Measurements from ENCODE around the gene ANKRD52.

Gene ANKRD52

DNA sequence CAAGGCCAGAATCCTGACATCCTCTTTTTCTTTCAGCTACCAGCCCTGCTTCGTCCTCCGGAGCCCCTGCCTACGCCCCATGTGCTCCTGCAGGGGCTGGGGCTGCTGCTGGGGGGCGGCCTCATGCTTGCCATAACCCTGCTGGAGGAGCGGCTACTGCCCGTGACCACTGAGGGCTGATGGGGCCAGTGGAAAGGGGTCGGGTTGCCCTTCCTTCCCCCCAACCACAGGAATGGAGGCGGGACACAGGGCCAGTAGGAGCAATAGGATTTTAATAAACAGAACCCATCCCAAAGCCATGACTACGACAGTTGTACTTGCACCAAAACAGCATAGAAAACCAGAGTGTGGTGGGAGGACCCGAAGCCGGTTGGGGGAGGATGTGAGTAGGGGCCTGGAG is 20.6 kb downstream of the ANKRD52 start:
- no peak overlapping the region for H3K9ac ChIP-seq (ENCODE audit: low read depth, low read length)
- 87% methylated on average over 9 of the region's 11 CpGs for WGBS
- no peak overlapping the region for H3K4me3 ChIP-seq (ENCODE audit: low read length)
- peaks cover 32% of the 10 kb centered on the region for H3K36me3 ChIP-seq (ENCODE audit: insufficient read depth, low read length)
- H3K4me1 ChIP-seq (ENCODE audit: insufficient read depth, low read length) = no peaks in the 10 kb centered on the region
- H3K9me3 ChIP-seq (ENCODE audit: insufficient read depth, low read depth, low read length) = no peaks in the 10 kb centered on the region
- no peaks in the 10 kb centered on the region for H3K27me3 ChIP-seq (ENCODE audit: insufficient read depth, low read length)
- no peak overlapping the region for H3K27ac ChIP-seq (ENCODE audit: low read depth, low read length)

DNA sequence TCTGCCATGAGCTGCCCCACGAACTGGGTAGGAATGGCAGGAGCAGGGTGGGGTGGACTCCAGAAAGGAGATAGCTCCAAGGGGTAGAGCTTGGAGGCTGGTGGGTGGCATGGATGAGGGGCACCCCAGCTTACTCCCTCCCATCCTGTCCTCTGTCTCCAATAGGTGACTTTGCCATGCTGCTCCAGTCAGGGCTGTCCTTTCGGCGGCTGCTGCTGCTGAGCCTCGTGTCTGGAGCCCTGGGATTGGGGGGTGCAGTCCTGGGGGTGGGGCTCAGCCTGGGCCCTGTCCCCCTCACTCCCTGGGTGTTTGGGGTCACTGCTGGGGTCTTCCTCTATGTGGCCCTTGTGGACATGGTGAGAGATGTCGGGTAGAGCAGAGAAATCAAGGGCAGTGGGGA is 21.2 kb downstream of the ANKRD52 start:
- Histone ChIP-seq H3K36me3 (ENCODE audit: insufficient read depth, low read length) (peaks cover 27% of the 10 kb centered on the region), H3K4me1 (ENCODE audit: insufficient read depth, low read length) (no peaks in the 10 kb centered on the region), H3K4me3 (ENCODE audit: low read length) (no peak overlapping the region), H3K27ac (ENCODE audit: low read depth, low read length) (no peak overlapping the region), H3K27me3 (ENCODE audit: insufficient read depth, low read length) (no peaks in the 10 kb centered on the region), H3K9me3 (ENCODE audit: insufficient read depth, low read depth, low read length) (no peaks in the 10 kb centered on the region), H3K9ac (ENCODE audit: low read depth, low read length) (no peak overlapping the region)
- WGBS = 89% methylated on average over 5 of the region's 5 CpGs

DNA sequence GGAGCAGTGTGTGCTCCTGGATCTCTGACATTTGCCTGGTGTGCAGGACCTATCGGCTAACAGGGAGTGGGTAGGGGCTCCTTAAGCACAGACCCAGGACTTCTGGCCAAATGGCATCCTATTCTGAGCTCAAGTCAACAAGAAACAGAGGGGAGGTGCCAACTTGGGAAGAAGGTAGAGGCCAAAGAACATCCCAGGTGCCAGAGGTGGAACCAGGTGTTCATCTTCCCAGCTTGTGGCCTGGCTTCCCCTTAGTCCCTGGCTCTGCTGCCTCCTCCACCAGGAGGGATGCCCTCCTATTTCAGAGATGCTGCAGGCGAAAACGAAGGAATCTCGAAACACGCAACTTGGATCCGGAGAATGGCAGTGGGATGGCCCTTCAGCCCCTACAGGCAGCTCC is 22.1 kb downstream of the ANKRD52 start:
- Histone ChIP-seq H3K27me3 (ENCODE audit: insufficient read depth, low read length) (no peaks in the 10 kb centered on the region), H3K4me3 (ENCODE audit: low read length) (no peak overlapping the region), H3K27ac (ENCODE audit: low read depth, low read length) (no peak overlapping the region), H3K4me1 (ENCODE audit: insufficient read depth, low read length) (no peaks in the 10 kb centered on the region), H3K9me3 (ENCODE audit: insufficient read depth, low read depth, low read length) (no peaks in the 10 kb centered on the region), H3K36me3 (ENCODE audit: insufficient read depth, low read length) (peaks cover 18% of the 10 kb centered on the region), H3K9ac (ENCODE audit: low read depth, low read length) (no peak overlapping the region)
- WGBS = 97% methylated on average over 6 of the region's 6 CpGs

DNA sequence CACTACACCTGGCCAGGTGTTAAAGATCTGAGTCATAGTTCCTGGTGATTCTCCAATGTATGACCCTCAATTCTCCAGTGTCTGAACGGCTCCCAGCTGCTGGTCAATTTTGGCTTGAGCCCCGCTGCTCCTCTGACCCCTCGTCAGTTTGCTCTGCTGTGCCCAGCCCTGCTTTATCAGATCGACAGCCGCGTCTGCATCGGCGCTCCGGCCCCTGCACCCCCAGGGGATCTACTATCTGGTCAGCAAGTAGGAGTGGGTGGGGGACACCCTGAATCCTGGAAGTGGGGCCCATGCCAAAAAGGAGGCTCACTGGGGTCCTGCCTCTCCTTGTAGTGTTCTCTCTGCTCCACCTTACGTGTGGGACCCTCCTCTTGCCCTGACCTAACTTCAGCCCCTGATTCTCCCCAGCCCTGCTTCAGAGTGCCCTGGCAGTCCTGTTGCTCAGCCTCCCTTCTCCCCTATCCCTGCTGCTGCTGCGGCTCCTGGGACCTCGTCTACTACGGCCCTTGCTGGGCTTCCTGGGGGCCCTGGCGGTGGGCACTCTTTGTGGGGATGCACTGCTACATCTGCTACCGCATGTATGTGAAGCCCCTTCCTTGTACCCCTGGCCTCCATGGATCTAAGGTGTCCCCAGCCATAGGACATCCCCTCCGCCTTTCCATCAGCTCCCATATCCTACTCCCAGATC is 23.3 kb downstream of the ANKRD52 start:
- WGBS = 92% methylated on average over 16 of the region's 16 CpGs
- peaks cover 11% of the 10 kb centered on the region; the same call in 1 of the 2 replicates for H3K36me3 ChIP-seq (ENCODE audit: insufficient read depth, low read length)
- H3K9me3 ChIP-seq (ENCODE audit: insufficient read depth, low read depth, low read length) = no peaks in the 10 kb centered on the region
- H3K4me3 ChIP-seq (ENCODE audit: low read length) = no peak overlapping the region
- H3K4me1 ChIP-seq (ENCODE audit: insufficient read depth, low read length) = no peaks in the 10 kb centered on the region; the same call in 1 of the 2 replicates
- no peaks in the 10 kb centered on the region for H3K27me3 ChIP-seq (ENCODE audit: insufficient read depth, low read length)
- no peak overlapping the region for H3K9ac ChIP-seq (ENCODE audit: low read depth, low read length)
- no peak overlapping the region for H3K27ac ChIP-seq (ENCODE audit: low read depth, low read length)

DNA sequence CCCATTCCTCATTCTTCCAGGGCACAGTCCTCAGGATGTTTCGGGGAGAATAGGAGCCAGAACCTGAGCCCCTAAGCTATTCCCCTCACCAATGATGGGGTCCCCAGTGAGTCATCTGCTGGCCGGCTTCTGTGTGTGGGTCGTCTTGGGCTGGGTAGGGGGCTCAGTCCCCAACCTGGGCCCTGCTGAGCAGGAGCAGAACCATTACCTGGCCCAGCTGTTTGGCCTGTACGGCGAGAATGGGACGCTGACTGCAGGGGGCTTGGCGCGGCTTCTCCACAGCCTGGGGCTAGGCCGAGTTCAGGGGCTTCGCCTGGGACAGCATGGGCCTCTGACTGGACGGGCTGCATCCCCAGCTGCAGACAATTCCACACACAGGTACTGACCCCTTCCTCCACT is 27.0 kb downstream of the ANKRD52 start:
- Histone ChIP-seq H3K27ac (ENCODE audit: low read depth, low read length) (no peak overlapping the region), H3K4me1 (ENCODE audit: insufficient read depth, low read length) (no peaks in the 10 kb centered on the region; the same call in 1 of the 2 replicates), H3K27me3 (ENCODE audit: insufficient read depth, low read length) (no peaks in the 10 kb centered on the region), H3K9me3 (ENCODE audit: insufficient read depth, low read depth, low read length) (no peaks in the 10 kb centered on the region), H3K4me3 (ENCODE audit: low read length) (no peak overlapping the region), H3K36me3 (ENCODE audit: insufficient read depth, low read length) (0 out of 2 replicates have a peak, but pooled peaks cover under 1% of the 10 kb centered on the region), H3K9ac (ENCODE audit: low read depth, low read length) (no peak overlapping the region)
- 92% methylated on average over 11 of the region's 11 CpGs for WGBS

DNA sequence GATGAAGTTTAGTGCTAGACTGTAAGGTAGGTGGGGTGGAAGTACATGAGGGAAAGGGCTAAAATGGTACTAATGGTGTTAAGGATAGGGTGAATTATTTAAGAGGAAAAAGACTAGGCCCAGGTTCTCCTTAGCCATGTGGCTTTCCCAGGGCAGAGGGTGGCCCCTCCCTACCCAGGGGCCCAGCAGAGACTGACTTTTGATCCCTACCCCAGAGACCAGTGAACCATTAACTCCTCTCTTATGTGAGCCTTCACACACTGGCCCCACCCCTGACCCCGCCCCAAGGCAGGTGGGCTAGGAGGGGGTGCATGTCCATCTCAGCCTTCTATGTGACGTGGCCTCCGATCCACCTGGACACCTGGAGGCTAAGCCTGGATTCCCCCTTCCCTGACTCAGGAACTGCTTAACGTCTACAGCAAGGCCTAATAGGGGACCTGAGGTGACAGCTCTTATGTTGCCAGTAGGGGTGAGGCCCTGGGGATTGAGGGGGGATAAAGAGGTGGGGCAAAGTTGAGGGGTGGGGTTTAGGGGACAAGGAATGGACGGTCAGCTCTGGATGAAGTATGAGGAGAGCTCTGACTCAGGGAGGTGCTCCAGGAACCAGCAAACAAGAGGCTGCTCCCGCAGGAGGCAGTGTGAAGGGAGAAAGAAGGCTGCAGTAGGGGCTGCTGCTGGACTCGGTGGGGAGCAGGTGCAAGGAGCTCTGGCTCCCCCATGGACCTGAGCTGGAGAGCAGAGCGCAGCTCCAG is 27.6 kb downstream of the ANKRD52 start:
- H3K36me3 ChIP-seq (ENCODE audit: insufficient read depth, low read length) = 0 out of 2 replicates have a peak, but pooled peaks cover 2% of the 10 kb centered on the region
- H3K4me1 ChIP-seq (ENCODE audit: insufficient read depth, low read length) = no peaks in the 10 kb centered on the region; the same call in 1 of the 2 replicates
- no peaks in the 10 kb centered on the region for H3K9me3 ChIP-seq (ENCODE audit: insufficient read depth, low read depth, low read length)
- H3K9ac ChIP-seq (ENCODE audit: low read depth, low read length) = no peak overlapping the region
- no peaks in the 10 kb centered on the region for H3K27me3 ChIP-seq (ENCODE audit: insufficient read depth, low read length)
- H3K27ac ChIP-seq (ENCODE audit: low read depth, low read length) = no peak overlapping the region
- H3K4me3 ChIP-seq (ENCODE audit: low read length) = no peak overlapping the region
- WGBS = 80% methylated on average over 8 of the region's 8 CpGs

DNA sequence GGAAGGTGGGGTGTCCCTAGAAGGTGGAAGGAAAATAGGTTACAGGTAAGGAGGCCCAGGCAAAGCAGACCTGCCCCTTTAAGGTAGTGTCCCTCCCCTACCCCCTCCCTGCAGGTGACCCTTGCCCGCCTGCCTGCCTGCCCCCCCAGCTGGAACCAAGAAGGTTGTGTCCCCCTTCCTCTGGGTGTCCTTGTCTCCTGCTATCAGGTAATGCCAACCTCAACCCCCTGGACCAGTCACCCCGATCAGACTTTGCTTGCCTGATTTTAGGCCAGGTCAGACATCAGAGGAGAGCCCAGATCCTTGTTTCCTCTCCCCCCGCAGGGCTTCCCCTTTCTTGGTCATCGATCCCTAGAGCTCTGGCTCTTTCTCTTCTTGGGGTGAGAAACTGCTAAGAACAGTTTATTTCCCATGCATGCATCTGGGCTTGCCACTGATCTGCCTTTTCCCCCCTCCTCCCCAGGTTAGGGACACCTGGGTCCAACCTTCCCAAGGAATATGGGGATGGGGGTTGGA is 28.2 kb downstream of the ANKRD52 start, which contains the start of gene SLC39A5:
SLC39A5 (plus strand) TSS at position 136 of the 516 bp plus-strand sequence. CDS start 1,224 bp downstream, outside the sequence.
- Histone ChIP-seq H3K27ac (ENCODE audit: low read depth, low read length) (no peak within 1 kb of the TSS), H3K9me3 (ENCODE audit: insufficient read depth, low read depth, low read length) (no peaks in the 10 kb centered on the region)
- 84% methylated on average over 4 of the region's 4 CpGs for WGBS

DNA sequence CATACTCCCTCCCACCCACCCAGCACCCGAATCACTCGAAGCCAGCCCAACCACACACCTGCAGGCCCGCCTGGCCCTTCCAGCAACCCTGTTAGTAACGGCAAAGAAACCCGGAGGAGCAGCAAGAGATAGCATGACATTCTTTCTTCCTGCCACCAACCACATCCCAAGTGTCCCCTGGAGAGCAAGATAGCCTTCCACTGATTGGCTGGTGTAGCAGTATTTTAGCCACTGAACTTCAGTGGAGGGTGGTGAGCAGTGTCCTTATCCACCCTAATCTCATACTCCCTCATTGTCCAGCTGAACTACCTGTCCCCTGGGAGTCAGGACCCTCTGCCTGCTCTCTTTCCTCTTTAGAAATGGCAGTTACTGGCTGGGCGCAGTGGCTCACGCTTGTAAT is 29.1 kb downstream of the ANKRD52 start:
- Histone ChIP-seq H3K9me3 (ENCODE audit: insufficient read depth, low read depth, low read length) (no peaks in the 10 kb centered on the region), H3K27me3 (ENCODE audit: insufficient read depth, low read length) (no peaks in the 10 kb centered on the region), H3K36me3 (ENCODE audit: insufficient read depth, low read length) (0 out of 2 replicates have a peak, but pooled peaks cover 2% of the 10 kb centered on the region), H3K27ac (ENCODE audit: low read depth, low read length) (no peak overlapping the region), H3K4me3 (ENCODE audit: low read length) (no peak overlapping the region), H3K4me1 (ENCODE audit: insufficient read depth, low read length) (no peaks in the 10 kb centered on the region; the same call in 1 of the 2 replicates), H3K9ac (ENCODE audit: low read depth, low read length) (no peak overlapping the region)
- WGBS = 90% methylated on average over 7 of the region's 7 CpGs

More for the DNA sequence above, 28.2 kb downstream of the ANKRD52 start, which contains the start of gene SLC39A5:
- no peak within 1 kb of the TSS for H3K4me3 ChIP-seq (ENCODE audit: low read length)
- no peaks in the 10 kb centered on the region; the same call in 1 of the 2 replicates for H3K4me1 ChIP-seq (ENCODE audit: insufficient read depth, low read length)
- H3K27me3 ChIP-seq (ENCODE audit: insufficient read depth, low read length) = no peaks in the 10 kb centered on the region
- no peak within 1 kb of the TSS for H3K9ac ChIP-seq (ENCODE audit: low read depth, low read length)
- 0 out of 2 replicates have a peak, but pooled peaks cover 2% of the 10 kb centered on the region for H3K36me3 ChIP-seq (ENCODE audit: insufficient read depth, low read length)

DNA sequence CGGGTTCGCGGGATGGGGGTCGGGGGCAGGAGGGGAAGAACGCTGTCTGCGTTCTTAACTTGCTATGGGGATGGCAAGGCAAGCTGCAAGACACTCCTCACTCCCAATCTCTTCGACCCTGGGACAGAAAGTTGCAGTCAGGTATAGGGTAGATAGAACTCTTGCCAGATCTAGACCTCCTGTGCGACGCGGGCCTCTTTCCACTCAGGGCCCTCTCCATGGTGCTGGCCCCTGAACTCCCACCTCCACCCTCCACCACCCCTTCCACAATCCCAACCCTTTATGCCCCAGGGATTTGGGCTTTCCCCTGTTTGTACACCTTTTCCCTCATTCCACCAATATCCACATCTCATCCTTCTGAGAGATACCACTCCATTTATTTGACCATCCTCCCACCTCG is 33.2 kb downstream of the ANKRD52 start:
- no peaks in the 10 kb centered on the region for H3K27me3 ChIP-seq (ENCODE audit: insufficient read depth, low read length)
- H3K4me1 ChIP-seq (ENCODE audit: insufficient read depth, low read length) = peaks cover 13% of the 10 kb centered on the region
- H3K4me3 ChIP-seq (ENCODE audit: low read length) = peak overlapping the region; percentile 75
- H3K9me3 ChIP-seq (ENCODE audit: insufficient read depth, low read depth, low read length) = no peaks in the 10 kb centered on the region
- 0 out of 2 replicates have a peak, but pooled peaks cover 2% of the 10 kb centered on the region for H3K36me3 ChIP-seq (ENCODE audit: insufficient read depth, low read length)
- H3K9ac ChIP-seq (ENCODE audit: low read depth, low read length) = no peak overlapping the region
- H3K27ac ChIP-seq (ENCODE audit: low read depth, low read length) = no peak overlapping the region
- 85% methylated on average over 10 of the region's 11 CpGs for WGBS

DNA sequence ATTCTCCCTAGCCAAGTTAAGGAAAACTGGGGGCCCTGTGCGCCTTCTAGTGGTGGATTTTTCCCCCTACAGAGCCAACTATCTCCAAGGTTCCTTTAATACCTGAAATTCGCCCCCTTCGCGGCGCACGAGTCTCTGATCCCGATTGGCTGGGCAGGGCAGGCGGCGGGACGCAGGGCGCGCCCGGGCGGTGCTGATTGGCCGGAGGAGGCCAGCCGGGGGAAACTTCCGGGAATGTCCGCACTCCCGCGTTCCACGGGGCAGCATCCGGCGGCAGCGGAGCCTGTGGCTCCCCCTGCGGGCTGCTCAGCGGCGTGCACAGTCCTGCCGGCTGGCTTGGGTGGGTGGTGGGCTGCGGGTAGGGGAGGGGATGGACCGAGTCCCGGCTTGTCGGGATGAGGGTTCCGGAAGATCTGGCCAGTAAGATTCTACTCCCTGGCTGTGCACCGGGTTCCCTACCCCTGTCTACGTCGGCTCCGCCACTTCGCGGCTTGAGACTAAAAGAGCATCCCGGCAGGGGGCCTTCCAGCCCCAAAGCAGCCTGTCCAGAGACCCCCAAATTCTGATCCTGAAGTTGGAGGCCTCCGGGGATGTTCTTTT is 34.0 kb downstream of the ANKRD52 start, which contains the start of gene NABP2:
NABP2 (plus strand) TSS at position 241 of the 600 bp plus-strand sequence. CDS start 515 bp downstream, outside the sequence.
- H3K4me1 ChIP-seq (ENCODE audit: insufficient read depth, low read length) = peaks cover 13% of the 10 kb centered on the region
- 0 out of 2 replicates have a peak, but pooled peaks cover 2% of the 10 kb centered on the region for H3K36me3 ChIP-seq (ENCODE audit: insufficient read depth, low read length)
- H3K4me3 ChIP-seq (ENCODE audit: low read length) = peak within 1 kb of the TSS; percentile 75
- WGBS = 2% methylated on average over 41 of the region's 41 CpGs
- peak within 1 kb of the TSS; percentile 68 for H3K9ac ChIP-seq (ENCODE audit: low read depth, low read length)
- H3K27ac ChIP-seq (ENCODE audit: low read depth, low read length) = peak within 1 kb of the TSS; percentile 76
- H3K27me3 ChIP-seq (ENCODE audit: insufficient read depth, low read length) = no peaks in the 10 kb centered on the region
- H3K9me3 ChIP-seq (ENCODE audit: insufficient read depth, low read depth, low read length) = no peaks in the 10 kb centered on the region
